SW480 (cell line): ENCODE data around the gene CTSD.

Experiments used
- DNase-seq: peaks from one replicate; pipeline ENCODE4 v3.0.0-alpha.2; 2016; ENCODE audit warnings: low spot score

CTSD gene

DNA sequence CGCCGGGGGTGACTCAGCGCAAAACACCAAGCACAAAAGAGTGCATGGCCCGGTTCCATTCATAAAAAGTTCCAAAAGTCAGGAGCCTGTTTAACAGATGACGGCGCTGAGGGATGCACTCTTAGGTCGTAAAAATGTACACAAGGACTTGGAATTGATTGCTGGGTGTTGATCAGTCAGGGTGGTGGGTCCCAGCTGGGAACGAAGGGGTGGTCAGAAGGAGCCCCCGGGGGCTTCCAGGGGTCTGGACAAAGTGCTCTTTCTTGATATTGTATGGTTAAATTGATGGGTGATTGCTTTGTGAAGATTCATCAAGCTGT lies 34.1 kb downstream of the CTSD start:
- DNase-seq: no peak

DNA sequence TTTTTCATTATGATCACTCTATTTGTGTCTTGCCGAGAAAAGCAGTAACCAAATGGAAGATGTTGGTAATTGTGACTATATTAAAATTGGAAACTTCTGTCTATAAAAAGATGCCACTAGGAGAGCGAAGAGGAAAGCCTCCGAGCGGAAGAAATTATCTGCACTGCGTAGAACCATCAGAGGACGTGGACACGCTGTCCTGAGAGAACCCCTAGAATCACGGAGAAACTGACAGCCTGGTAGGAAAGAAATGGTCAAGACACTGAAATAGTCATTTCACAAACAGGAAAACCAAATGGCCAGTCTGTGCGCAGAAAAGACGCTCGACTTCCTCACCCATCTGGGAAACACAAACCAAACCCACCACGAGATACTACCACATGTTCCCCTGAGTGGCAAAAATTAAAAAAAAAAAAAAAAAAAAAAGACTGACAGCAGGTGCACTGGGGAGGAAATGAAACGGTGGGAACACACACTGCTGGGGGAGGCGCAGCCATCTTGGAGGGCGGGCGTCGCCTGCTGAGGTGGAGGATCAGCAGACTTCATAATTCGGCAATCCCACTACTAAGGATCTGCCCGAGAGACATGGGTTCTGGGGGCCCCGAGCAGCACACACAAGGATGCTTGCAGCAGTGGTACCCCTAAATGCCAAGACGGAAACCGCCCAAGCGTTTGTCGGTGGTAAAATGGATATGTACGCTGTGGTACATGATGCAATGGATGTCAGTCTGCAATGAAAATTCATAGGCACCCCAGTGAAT lies 34.6 kb downstream of the CTSD start:
- DNase-seq: no peak

DNA sequence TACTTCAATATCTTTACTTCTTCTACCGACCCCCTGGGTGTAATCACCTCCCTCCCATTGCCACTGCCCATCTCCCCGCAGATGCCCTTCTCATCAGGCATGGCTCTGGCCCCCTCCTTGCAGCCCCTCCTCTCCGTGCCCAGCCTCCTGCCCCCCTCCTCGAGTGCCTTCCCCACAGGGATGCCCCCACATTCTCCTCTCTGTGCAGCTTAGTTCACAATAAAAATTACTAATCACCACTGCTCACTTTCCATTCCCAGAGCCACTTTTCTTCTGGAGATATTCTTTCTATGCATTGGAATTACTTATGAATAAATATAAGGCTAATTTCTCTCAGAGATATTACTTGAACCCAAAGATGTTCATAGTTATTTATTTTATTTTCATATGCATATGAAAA lies 35.4 kb downstream of the CTSD start:
- no peak for DNase-seq

DNA sequence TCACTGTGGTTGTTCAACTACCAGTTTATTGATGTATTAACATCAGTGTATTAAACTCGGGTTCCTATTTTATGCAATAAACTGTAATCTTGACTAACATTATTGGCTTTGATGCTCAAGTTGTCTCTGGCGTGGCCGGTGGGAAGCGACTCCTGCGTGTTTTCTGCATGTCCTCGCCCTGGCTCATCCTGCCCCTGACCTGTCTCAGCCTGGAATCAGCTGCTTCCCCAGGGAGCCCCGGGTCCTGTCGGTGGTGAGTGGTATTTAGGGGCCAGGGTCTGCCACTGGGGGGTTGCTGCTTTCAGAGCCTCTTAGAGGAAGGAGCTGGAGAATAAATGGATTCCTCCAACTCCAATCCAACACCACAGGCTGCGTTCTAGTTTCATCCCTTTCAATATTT lies 35.9 kb downstream of the CTSD start:
- DNase-seq: no peak

DNA sequence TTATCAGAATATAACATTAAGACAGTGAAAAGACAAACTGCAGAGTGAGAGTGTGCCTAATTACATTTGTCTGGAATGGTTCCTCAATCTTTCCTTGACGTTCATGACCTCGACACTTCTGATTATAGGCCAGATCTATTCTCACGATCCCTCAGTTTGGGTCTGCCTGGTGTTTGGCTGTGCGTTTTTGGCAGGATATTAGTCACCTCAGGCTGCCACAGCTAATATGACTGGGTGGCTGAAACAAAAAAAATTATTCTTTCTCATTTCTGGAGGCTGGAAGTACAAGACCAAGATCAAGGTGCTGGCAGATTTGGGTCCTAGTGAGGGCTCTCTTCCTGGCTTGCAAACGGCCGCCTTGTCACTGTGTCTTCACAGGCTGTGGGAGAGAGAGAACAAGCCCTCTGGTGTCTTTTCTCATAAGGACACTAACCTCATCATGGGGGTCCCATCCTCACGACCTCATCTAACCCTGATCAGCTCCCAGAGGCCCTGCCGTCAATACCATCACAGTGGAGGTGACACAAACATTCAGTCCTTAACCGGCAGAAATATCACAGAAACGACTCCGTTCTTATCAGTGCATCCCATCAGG lies 36.5 kb downstream of the CTSD start:
- DNase-seq: no peak

DNA sequence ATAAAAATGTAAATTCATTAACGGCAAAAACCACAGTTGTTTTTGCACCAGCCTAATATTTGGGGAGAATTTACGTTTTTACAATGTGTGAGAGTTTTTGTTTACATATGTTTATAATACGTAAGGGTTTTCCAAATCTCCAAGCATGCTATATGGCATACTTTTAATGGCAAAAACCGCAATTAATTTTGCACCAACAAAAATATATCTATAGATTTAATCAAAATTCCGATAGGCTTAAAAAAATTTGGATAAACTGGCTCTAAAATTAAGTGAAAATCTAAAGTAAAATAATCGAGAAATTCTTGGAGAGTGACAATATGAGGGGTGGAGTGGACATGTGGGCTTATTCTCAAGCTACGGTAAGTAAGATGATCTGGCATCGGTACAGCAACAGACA lies 43.9 kb downstream of the CTSD start:
- DNase-seq: no peak

DNA sequence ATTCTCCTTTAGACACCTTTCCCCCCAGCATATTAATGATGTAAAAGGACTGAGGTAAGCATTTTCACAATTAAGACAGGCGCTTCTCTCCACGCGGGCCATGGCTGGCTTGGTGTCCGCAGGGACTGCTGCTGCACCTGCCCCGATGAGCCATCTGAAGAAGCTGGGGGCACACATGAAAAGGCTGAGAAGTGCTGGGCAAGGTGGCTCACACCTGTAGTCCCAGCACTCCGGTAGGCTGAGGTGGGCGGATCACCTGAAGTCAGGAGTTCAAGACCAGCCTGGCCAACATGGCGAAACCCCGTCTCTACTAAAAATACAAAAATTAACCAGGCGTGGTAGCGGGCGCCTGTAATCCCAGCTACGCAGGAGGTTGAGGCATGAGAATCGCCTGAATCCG lies 45.4 kb downstream of the CTSD start:
- DNase-seq: no peak

DNA sequence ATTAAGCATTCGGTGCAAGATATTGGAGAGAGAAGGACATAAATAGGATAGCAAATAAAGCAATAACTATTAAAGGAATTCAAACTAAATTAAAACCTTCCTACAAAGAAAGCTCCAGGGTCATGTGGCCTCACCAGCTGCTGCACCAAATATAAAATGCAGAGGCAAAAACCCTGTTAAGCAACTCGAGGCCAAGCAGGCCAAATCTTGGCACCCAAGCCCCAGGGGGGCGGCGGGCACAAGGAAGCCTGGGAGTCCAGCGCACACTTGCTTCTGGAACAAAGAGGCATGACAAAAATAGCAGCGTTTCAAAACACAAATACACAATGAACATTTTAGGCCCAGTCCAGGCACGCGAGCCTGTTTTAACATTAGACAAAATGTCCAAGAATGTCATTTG lies 46.0 kb downstream of the CTSD start:
- DNase-seq: no peak

DNA sequence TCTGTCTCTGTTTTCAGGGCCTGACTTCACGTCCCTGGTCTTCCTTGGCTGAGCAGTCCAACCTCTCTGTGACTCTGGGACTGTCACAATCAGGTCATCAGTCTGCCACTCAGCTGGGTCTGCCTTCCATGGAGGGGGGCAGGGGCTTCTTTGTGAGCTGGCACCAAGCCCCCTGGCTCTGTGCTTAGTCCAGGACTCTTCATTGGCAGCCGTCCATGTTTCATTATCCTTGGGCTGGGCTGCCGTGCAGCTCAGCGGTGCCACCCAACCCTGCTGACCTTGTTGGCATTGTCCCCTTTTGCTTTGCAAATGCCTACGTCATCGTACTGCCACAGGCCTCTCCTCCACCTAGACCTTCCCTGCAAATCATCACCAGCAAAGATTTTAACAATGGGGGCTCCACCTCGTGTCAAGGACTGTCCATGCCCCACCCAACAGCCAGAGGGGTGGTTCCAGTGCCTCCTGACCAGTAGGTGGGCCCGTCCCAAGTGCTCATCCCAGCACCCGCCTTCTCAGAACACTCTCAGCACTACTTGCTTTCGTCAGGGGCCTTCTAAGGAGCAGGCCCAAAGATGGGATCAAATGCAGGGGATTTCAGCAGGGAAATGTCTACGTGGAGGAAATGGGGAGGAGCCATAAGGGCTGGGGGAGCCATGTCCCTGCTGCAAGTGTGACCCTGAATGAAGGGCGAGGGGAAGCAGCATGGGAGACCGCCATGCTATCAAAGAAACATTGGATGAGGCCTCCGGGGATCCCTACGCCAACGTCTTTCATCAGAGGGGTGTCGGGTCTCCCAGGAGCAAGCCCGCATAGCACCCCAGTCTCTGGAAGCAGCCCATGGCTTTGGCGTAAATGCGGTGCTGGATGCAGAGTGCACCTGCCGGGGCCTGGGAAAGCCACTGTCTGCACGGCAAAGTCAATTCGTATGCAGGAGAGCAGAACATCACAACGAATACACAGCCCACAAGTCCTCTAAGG lies 48.5 kb downstream of the CTSD start:
- no peak for DNase-seq

DNA sequence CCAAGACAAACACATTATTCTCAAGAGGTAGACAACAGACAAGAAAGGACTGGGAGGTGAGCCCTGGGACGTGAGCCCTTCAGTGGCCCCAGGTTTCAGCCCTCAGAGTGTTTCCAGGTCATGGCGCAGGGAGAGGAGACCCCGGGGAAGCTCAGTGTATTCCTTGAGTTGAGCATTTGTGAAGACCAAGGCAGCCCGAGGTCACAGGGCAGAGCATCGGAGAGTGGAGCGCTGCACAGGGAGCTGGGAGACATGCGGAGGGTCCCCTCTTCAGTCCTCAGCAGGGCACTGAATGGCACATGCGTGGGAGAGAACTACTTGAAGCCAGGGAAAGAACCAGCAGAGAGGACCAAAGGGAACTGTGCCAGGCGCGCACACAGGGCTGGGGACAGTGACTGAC lies 55.0 kb downstream of the CTSD start:
- DNase-seq: no peak

DNA sequence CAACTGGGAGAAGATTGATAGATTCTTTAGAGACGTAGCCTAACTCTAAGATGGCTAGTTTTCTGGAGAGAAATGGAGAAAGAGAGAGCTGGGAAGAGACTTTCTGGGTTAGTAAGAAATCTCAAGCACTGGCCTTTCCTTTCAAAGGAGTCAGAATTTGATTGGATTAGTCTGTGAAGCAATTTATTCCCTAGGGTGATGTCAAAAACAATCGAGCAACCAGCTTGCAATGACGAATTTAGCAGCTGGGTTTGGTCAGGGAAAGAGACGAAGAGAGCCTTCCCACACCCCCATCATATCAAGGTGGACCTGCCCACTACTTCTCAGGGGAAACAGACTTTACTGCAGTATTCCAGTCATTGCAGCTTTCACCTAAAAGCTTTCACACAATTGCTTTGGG lies 56.0 kb downstream of the CTSD start:
- no peak for DNase-seq

DNA sequence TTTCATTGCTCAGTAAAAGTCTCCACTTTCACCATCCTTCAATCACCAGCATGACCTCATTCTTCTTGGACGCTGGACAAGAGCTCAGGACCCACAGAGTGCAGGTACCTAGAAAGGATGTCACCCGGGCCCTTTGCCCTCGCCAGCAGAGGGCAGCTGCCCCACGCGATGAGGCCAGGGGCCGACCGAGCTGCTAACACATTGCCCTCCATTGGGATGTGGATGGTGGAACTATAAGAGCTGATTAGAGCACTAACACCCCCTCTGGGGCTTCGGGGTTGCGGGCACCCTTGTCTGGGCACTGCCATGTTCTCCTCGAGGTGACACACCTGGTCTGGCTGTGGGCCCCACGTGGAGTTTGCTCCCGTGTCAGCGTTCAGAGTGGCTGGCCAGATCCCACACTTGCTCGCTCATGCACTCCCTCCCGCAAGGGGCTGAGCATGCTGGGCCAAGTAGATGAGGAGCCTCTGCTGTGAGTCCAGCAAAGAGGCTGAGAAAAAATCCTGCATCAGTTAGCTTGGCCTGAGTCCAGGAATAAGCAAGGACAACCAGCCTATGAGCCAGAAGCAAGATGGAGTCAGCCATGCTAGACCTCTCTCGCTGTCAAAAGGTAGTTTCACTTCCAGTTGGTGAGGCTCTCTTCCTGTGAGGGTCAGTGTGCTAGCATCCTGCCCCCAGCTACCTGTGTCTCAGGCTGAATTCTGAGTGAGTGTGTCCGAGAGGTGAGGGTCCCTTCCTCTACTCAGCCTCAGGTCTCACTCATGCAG lies 56.9 kb downstream of the CTSD start:
- no peak for DNase-seq

DNA sequence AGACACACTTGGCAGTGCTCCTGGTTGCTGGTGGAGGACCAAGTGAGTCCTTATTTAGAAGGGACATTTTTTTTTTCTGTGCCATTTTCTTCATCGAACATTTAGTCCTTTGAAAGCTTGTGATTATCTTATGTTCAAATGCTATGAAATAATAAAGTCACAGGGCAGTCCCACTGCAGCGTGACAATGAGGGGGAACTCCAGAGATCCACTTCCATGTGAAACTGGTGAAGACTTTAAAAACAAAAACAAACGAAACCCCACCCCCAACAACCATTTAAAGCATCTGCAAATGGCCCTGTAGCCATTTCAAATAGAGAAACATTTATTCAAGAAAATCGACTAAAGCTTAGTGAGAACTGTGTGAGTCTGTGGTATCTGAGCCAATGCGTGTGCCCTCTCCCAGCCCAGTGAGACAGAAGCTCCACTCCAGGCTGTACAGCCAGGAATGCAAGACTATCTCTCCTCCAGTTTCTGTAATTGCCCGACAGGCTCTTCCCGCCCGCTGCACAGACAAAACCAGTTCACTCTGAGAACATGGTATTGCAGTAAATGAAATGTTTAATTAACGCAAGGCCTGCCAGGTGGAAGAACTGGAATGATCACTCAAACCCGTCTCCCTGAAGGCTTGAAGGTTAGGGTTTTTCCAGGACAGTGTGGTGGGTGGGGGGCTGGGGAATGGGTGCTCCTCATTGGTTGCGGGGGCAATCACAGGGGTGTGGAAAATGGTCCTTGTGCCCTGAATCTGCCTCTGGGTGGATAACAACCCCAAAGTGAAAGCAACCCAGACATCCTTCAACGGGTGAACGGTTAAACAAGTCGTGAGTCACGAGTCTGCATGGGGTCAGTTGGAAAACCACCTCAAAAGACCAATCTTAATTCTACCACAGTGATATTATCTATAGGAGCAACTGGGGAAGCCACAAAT lies 58.3 kb downstream of the CTSD start:
- DNase-seq: peak; percentile 81

DNA sequence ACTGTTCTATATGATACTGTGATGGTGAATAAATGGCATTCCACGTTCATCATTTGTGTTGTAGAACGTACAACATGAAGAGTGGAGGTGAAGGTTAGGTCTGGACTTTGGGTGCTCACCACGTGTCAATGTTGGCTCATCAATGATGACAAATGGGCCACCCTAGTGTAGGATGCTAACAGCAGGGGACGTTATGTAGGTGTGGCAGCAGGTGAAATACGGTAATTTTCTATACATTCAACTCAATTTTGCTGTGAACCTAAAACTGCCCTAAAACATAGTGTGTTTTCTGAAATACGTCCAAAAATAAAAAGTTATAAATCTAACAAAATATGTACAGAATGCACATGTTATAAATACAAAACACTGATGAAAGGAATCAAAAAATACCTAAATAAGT lies 60.6 kb downstream of the CTSD start:
- no peak for DNase-seq
